WTC11 (cell line): ENCODE measurements around the gene WNK3. TPM values are rescaled to one million over a fixed set of nuclear protein-coding genes. Genes with fewer than 3 reads are reported as not detected.

Source experiments
- ATAC-seq: fragments of 200-7000 bp; cut with Tn5 transposase; 2 replicates; pipeline ENCODE4 v1.10.0; 2021; ENCODE audit warnings: mild to moderate bottlenecking, moderate library complexity
- CTCF ChIA-PET: fragments of 300-600 bp; sonication (Branson Sonifier 250); formaldehyde crosslinking; loops from one replicate; lab custom pipeline; 2021; ENCODE audit warnings: antibody characterized with exemption; lab: Charles Lee
- POLR2A ChIA-PET: fragments of 350-600 bp; sonication (Branson Sonifier 250); formaldehyde crosslinking; loops from one replicate; lab custom pipeline; 2021; ENCODE audit warnings: antibody characterized with exemption; lab: Charles Lee
- DNase-seq: peaks from one replicate; pipeline ENCODE4 v3.0.0; 2021; ENCODE audit warnings: low spot score
- H3K27ac Mint-ChIP-seq: 2 replicates; pipeline ENCODE4 v1.8.0; 2021; ENCODE audit warnings: mixed read lengths
- H3K27me3 Mint-ChIP-seq: 2 replicates; pipeline ENCODE4 v1.8.0; 2021; ENCODE audit warnings: low read depth, mild to moderate bottlenecking, moderate library complexity, mixed read lengths
- H3K36me3 Mint-ChIP-seq: 2 replicates; pipeline ENCODE4 v1.8.0; 2021; ENCODE audit warnings: mixed read lengths
- H3K4me1 Mint-ChIP-seq: 2 replicates; pipeline ENCODE4 v1.8.0; 2022; ENCODE audit warnings: mixed read lengths
- H3K4me3 Mint-ChIP-seq: 2 replicates; pipeline ENCODE4 v1.8.0; 2021; ENCODE audit warnings: mild to moderate bottlenecking, moderate library complexity, mixed read lengths
- H3K9me3 Mint-ChIP-seq: 2 replicates; pipeline ENCODE4 v1.8.0; 2021; ENCODE audit warnings: mixed read lengths
- ARID4B ChIP-seq: sonication (generic); formaldehyde crosslinking; IDR thresholded peaks from 2 replicates; pipeline ENCODE4 v1.8.0; 2023; ENCODE audit warnings: missing genetic modification reagents, mild to moderate bottlenecking, borderline replicate concordance
- ATF2 ChIP-seq: sonication (generic); formaldehyde crosslinking; IDR thresholded peaks from 2 replicates; pipeline ENCODE4 v1.8.1; 2022; ENCODE audit warnings: low read depth, missing genetic modification reagents, borderline replicate concordance
- IRF2 ChIP-seq: sonication (generic); formaldehyde crosslinking; IDR thresholded peaks from 2 replicates; pipeline ENCODE4 v1.8.0; 2022; ENCODE audit warnings: low read depth, missing genetic modification reagents, borderline replicate concordance
- KAT7 ChIP-seq: sonication (generic); formaldehyde crosslinking; IDR thresholded peaks from 2 replicates; pipeline ENCODE4 v1.8.1; 2023; ENCODE audit warnings: missing genetic modification reagents, mild to moderate bottlenecking, borderline replicate concordance
- NFE2L1 ChIP-seq: sonication (generic); formaldehyde crosslinking; IDR thresholded peaks from 2 replicates; pipeline ENCODE4 v1.8.1; 2023; ENCODE audit warnings: missing genetic modification reagents
- PREB ChIP-seq: sonication (generic); formaldehyde crosslinking; IDR thresholded peaks from 2 replicates; pipeline ENCODE4 v1.8.1; 2022; ENCODE audit warnings: mild to moderate bottlenecking, missing genetic modification reagents, moderate library complexity, borderline replicate concordance
- RELA ChIP-seq: sonication (generic); formaldehyde crosslinking; IDR thresholded peaks from 2 replicates; pipeline ENCODE4 v1.8.1; 2022; ENCODE audit warnings: missing genetic modification reagents, mild to moderate bottlenecking, borderline replicate concordance
- SOX15 ChIP-seq: fragments of 250-450 bp; sonication (Bioruptor Pico); IDR thresholded peaks from 2 replicates; pipeline ENCODE4 v1.9.0; 2021; ENCODE audit warnings: mild to moderate bottlenecking
- TP53 ChIP-seq: sonication (generic); formaldehyde crosslinking; IDR thresholded peaks from 2 replicates; pipeline ENCODE4 v1.8.1; 2023; ENCODE audit warnings: mild to moderate bottlenecking, missing genetic modification reagents
- ZNF512 ChIP-seq: sonication (generic); formaldehyde crosslinking; IDR thresholded peaks from 2 replicates; pipeline ENCODE4 v1.8.1; 2022; ENCODE audit warnings: missing genetic modification reagents, borderline replicate concordance
- total RNA-seq: library from RNA; stranded (reverse); gene quantifications from 3 replicates; pipeline ENCODE4 v1.2.3, GENCODE V29; 2021

The WNK3 gene
- total RNA-seq, 1 experiment from 2014 or later: 27.5 TPM

- H3K4me3 Mint-ChIP-seq: no peak overlapping the region
- no peaks in the 10 kb centered on the region for H3K4me1 Mint-ChIP-seq
- CTCF ChIA-PET: no interaction called here
- ATAC-seq (no peak), DNase-seq (no peak)
- TF ChIP-seq RELA (CRISPR knock-in tag) (no peak), PREB (CRISPR knock-in tag) (no peak), ARID4B (CRISPR knock-in tag) (no peak), KAT7 (CRISPR knock-in tag) (no peak), ATF2 (CRISPR knock-in tag) (no peak), ZNF512 (no peak), IRF2 (CRISPR knock-in tag) (no peak), TP53 (CRISPR knock-in tag) (no peak), SOX15 (CRISPR knock-in tag) (no peak)
- no peaks in the 10 kb centered on the region for H3K27me3 Mint-ChIP-seq
- POLR2A ChIA-PET: no interaction called here
- H3K9me3 Mint-ChIP-seq: no peaks in the 10 kb centered on the region
- no peak overlapping the region for H3K27ac Mint-ChIP-seq
- no peaks in the 10 kb centered on the region for H3K36me3 Mint-ChIP-seq
Observed at GRCh38 chrX:54325077-54325476, 32.8 kb downstream of the WNK3 start.

DNA sequence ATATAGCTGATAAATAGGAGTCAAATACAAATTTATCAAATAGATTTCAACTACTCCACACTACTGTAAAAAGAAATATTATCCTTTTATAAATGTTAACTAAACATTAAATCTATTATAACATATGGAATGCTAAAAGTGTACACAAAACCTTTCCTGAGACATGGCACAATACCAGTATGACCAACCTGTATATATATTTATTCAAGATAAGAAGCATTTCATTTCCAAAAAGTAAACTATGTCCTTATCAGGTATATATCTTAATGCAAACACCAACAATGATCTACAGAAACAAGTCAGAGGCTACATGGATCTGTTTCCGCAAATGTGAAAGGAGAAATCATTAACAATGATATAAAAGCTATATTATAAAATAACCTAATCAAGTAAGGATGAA lies 37.8 kb downstream of the WNK3 start:
- no peak overlapping the region for H3K27ac Mint-ChIP-seq

More for the DNA sequence above, 37.8 kb downstream of the WNK3 start:
- H3K36me3 Mint-ChIP-seq: no peaks in the 10 kb centered on the region
- POLR2A ChIA-PET: no interaction called here
- no peak for ATAC-seq
- H3K4me3 Mint-ChIP-seq: no peak overlapping the region
- H3K9me3 Mint-ChIP-seq: no peaks in the 10 kb centered on the region
- CTCF ChIA-PET: no interaction called here
- TF ChIP-seq TP53 (CRISPR knock-in tag): no peak
- no peak for TF ChIP-seq NFE2L1
- no peak for TF ChIP-seq ATF2 (CRISPR knock-in tag)
- TF ChIP-seq RELA (CRISPR knock-in tag): no peak
- no peak for DNase-seq
- H3K27me3 Mint-ChIP-seq: no peaks in the 10 kb centered on the region
- no peaks in the 10 kb centered on the region for H3K4me1 Mint-ChIP-seq
